ENCODE measurements around the gene SLC25A6. TPM values are rescaled to one million over a fixed set of nuclear protein-coding genes. Genes with fewer than 3 reads are reported as not detected.
A peak's percentile ranks its signal among the peaks of the same experiment; 100 is the strongest.
"Not testable (repeated sequence)": the region's sequence is repeated elsewhere in the genome, so short reads cannot be mapped to it uniquely, and the experiment has no call there.

SLC25A6 gene
- 100 to 1,000 TPM; 374 to 650 (median 494) TPM for polyA plus RNA-seq (ENCODE audit: insufficient read length in 4 of 4)

GRCh38 chrX:1391707-1392375 is at the start of gene SLC25A6:
Gene SLC25A6 (minus strand): TSS chrX:1392113. CDS start chrX:1392009, 104 bp downstream.
- peak; percentile 87 to 94 (median 92) for DNase-seq (ENCODE audit: low read depth in 4 of 4, low spot score in 3 of 4)

- no peak for DNase-seq (ENCODE audit: low read depth in 4 of 4, low spot score in 3 of 4)
Measured at GRCh38 chrX:1440506-1440905, 48.6 kb upstream of the SLC25A6 start.

GRCh38 chrX:1435241-1435895 is 43.5 kb upstream of the SLC25A6 start:
- no peak for DNase-seq (ENCODE audit: low read depth in 4 of 4, low spot score in 3 of 4)

GRCh38 chrX:1434871-1435240 is 42.9 kb upstream of the SLC25A6 start:
- no peak for DNase-seq (ENCODE audit: low read depth in 4 of 4, low spot score in 3 of 4)

GRCh38 chrX:1433646-1434357 is 41.9 kb upstream of the SLC25A6 start:
- no peak for DNase-seq (ENCODE audit: low read depth in 4 of 4, low spot score in 3 of 4)

- no peak for DNase-seq (ENCODE audit: low read depth in 4 of 4, low spot score in 3 of 4)
Measured at GRCh38 chrX:1430451-1430850, 38.5 kb upstream of the SLC25A6 start.

GRCh38 chrX:1427756-1428155 is 35.8 kb upstream of the SLC25A6 start:
- DNase-seq (ENCODE audit: low read depth in 4 of 4, low spot score in 3 of 4): no peak

GRCh38 chrX:1426321-1426720 is 34.4 kb upstream of the SLC25A6 start:
- not testable (repeated sequence) for DNase-seq (ENCODE audit: low read depth in 4 of 4, low spot score in 3 of 4)

- DNase-seq (ENCODE audit: low read depth in 4 of 4, low spot score in 3 of 4): no peak
Measured at GRCh38 chrX:1425381-1425780, 33.5 kb upstream of the SLC25A6 start.

GRCh38 chrX:1424147-1424851 is 32.4 kb upstream of the SLC25A6 start:
- DNase-seq (ENCODE audit: low read depth in 4 of 4, low spot score in 3 of 4): no peak

- DNase-seq (ENCODE audit: low read depth in 4 of 4, low spot score in 3 of 4): no peak
Measured at GRCh38 chrX:1423215-1423614, 31.3 kb upstream of the SLC25A6 start.

- DNase-seq (ENCODE audit: low read depth in 4 of 4, low spot score in 3 of 4): no peak
Measured at GRCh38 chrX:1422135-1422465, 30.2 kb upstream of the SLC25A6 start.

GRCh38 chrX:1421433-1422134 is 29.7 kb upstream of the SLC25A6 start:
- DNase-seq (ENCODE audit: low read depth in 4 of 4, low spot score in 3 of 4): no peak

- no peak for DNase-seq (ENCODE audit: low read depth in 4 of 4, low spot score in 3 of 4)
Measured at GRCh38 chrX:1420371-1420770, 28.5 kb upstream of the SLC25A6 start.

- DNase-seq (ENCODE audit: low read depth in 4 of 4, low spot score in 3 of 4): no peak
Measured at GRCh38 chrX:1419545-1420355, 27.8 kb upstream of the SLC25A6 start.

- no peak for DNase-seq (ENCODE audit: low read depth in 4 of 4, low spot score in 3 of 4)
Measured at GRCh38 chrX:1418901-1419544, 27.1 kb upstream of the SLC25A6 start.

GRCh38 chrX:1417921-1418771 is 26.2 kb upstream of the SLC25A6 start:
- DNase-seq (ENCODE audit: low read depth in 4 of 4, low spot score in 3 of 4): no peak

GRCh38 chrX:1416965-1417760 is 25.2 kb upstream of the SLC25A6 start:
- no peak for DNase-seq (ENCODE audit: low read depth in 4 of 4, low spot score in 3 of 4)
